Prostate gland (tissue), 2 donors: ENCODE measurements around the gene PKD2L2.

Experiments
- POLR2A ChIP-seq: fragments of 450-650 bp; IDR thresholded peaks from one replicate; pipeline ENCODE4 v1.6.1; 2016; ENCODE audit warnings: antibody characterized with exemption, mild to moderate bottlenecking
- POLR2AphosphoS5 ChIP-seq: sonication (generic); formaldehyde crosslinking; IDR thresholded peaks from one replicate; pipeline ENCODE4 v1.6.1; 2017; ENCODE audit warnings: antibody characterized with exemption
- TF ChIP-seq, protein P1 (sequence below), 4 experiments: fragments of 200-600 bp in 2 of 4; fragments of 450-650 bp in 2 of 4; sonication (generic) in 2 of 4; IDR thresholded peaks; 1 replicate in 3 of 4; 2 replicates in 1 of 4; pipeline ENCODE4 v1.5.1; 2016 to 2019; ENCODE audit warnings: antibody characterized with exemption in 4 of 4, mild to moderate bottlenecking in 2 of 4, moderate library complexity in 2 of 4

DNA sequence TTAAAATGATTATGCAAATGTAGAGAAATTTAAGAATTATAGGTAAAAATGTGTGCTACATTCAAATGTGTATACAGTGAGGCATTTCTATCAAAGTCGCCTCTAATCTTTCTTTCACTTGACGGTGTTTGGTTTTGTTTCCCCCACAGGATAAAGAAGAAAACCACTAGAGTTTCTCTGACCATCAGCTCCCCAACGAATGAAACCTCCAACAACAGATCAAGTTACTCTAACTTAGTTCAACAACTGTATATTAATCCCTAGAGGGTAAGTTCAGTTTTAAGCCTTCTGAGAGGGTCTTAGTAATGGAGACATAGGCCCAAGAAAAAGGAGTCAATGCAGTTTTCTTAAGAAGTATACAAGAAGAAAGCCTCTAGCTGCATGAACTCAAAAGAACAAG, 33.1 kb upstream of the PKD2L2 start:
- TF ChIP-seq, protein P1, sequence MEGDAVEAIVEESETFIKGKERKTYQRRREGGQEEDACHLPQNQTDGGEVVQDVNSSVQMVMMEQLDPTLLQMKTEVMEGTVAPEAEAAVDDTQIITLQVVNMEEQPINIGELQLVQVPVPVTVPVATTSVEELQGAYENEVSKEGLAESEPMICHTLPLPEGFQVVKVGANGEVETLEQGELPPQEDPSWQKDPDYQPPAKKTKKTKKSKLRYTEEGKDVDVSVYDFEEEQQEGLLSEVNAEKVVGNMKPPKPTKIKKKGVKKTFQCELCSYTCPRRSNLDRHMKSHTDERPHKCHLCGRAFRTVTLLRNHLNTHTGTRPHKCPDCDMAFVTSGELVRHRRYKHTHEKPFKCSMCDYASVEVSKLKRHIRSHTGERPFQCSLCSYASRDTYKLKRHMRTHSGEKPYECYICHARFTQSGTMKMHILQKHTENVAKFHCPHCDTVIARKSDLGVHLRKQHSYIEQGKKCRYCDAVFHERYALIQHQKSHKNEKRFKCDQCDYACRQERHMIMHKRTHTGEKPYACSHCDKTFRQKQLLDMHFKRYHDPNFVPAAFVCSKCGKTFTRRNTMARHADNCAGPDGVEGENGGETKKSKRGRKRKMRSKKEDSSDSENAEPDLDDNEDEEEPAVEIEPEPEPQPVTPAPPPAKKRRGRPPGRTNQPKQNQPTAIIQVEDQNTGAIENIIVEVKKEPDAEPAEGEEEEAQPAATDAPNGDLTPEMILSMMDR (IDR thresholded peaks at IDR 0.05), result no peak
- TF ChIP-seq POLR2AphosphoS5, result no peak
- no peak for TF ChIP-seq POLR2A
